K562 (cell line): ENCODE measurements around the gene TEAD3. TPM values are rescaled to one million over a fixed set of nuclear protein-coding genes. Genes with fewer than 3 reads are reported as not detected.

Experiments used
- ARID3B ChIP-seq: fragments of 250-450 bp; sonication (Bioruptor Pico); IDR thresholded peaks from 2 replicates; pipeline ENCODE4 v1.4.0; 2020; ENCODE audit warnings: borderline replicate concordance
- FOS ChIP-seq: IDR thresholded peaks from 3 replicates; pipeline ENCODE4 v1.6.1; 2011; ENCODE audit not compliant: insufficient read length; ENCODE audit errors: extremely low read depth
- GMEB1 ChIP-seq: fragments of 250-450 bp; sonication (Bioruptor Pico); IDR thresholded peaks from 2 replicates; pipeline ENCODE4 v1.4.0; 2020; ENCODE audit warnings: mild to moderate bottlenecking
- IRF1 ChIP-seq: sonication (generic); formaldehyde crosslinking; IDR thresholded peaks from 2 replicates; pipeline ENCODE4 v1.8.0; 2022; ENCODE audit warnings: missing genetic modification reagents, mild to moderate bottlenecking, borderline replicate concordance
- JUND ChIP-seq, 2 experiments: IDR thresholded peaks; 2 replicates in 1 of 2; 3 replicates in 1 of 2; pipeline ENCODE4 v1.6.1; 2011; ENCODE audit warnings: borderline replicate concordance in 2 of 2, low read depth in 2 of 2, low read length in 2 of 2, improper control_type of control experiment in 1 of 2, missing biosample characterization in 1 of 2, missing genetic modification characterization in 1 of 2, missing genetic modification reagents in 1 of 2
- MYC ChIP-seq, 2 experiments: fragments of 250-450 bp in 1 of 2; sonication (Bioruptor Pico) in 1 of 2; IDR thresholded peaks; 2 replicates each; pipeline versions ENCODE4 v1.5.1 to v1.6.1; 2012 to 2021; ENCODE audit warnings: low read depth in 2 of 2, borderline replicate concordance in 1 of 2, improper control_type of control experiment in 1 of 2, low read length in 1 of 2, mild to moderate bottlenecking in 1 of 2, moderate library complexity in 1 of 2
- NCOR1 ChIP-seq: fragments of 450-650 bp; IDR thresholded peaks from 2 replicates; pipeline ENCODE4 v1.6.1; 2016; ENCODE audit warnings: mild to moderate bottlenecking, moderate library complexity
- NFYB ChIP-seq: IDR thresholded peaks from 2 replicates; pipeline ENCODE4 v1.6.1; 2011; ENCODE audit warnings: mild to moderate bottlenecking, moderate library complexity; ENCODE audit not compliant: insufficient read length; ENCODE audit errors: extremely low read depth
- NR2C1 ChIP-seq, 2 experiments: fragments of 450-650 bp; IDR thresholded peaks; 2 replicates each; pipeline ENCODE4 v1.6.1; 2017; ENCODE audit warnings: mild to moderate bottlenecking in 2 of 2, antibody characterized with exemption in 1 of 2, inconsistent platforms in 1 of 2, missing compliant biosample characterization in 1 of 2, missing genetic modification characterization in 1 of 2
- PCBP1 ChIP-seq: fragments of 200-400 bp; formaldehyde crosslinking; IDR thresholded peaks from 2 replicates; pipeline ENCODE4 v1.6.1; 2018; ENCODE audit warnings: mild to moderate bottlenecking, low read depth, low read length; ENCODE audit not compliant: poor library complexity, severe bottlenecking
- POLR2A ChIP-seq: fragments of 450-650 bp; conservative IDR thresholded peaks from 2 replicates; pipeline ENCODE4 v1.6.1; 2016
- POLR2G ChIP-seq: fragments of 200-400 bp; formaldehyde crosslinking; IDR thresholded peaks from 2 replicates; pipeline ENCODE4 v1.6.1; 2017; ENCODE audit warnings: low read depth, mild to moderate bottlenecking, antibody characterized with exemption, low read length, moderate library complexity
- RUNX1 ChIP-seq: sonication (generic); IDR thresholded peaks from 2 replicates; pipeline ENCODE4 v1.6.1; 2016; ENCODE audit warnings: antibody characterized with exemption, low read depth
- TARDBP ChIP-seq: fragments of 450-650 bp; IDR thresholded peaks from 2 replicates; pipeline ENCODE4 v1.6.1; 2016
- TFAM ChIP-seq: fragments of 250-450 bp; sonication (Bioruptor Pico); conservative IDR thresholded peaks from 2 replicates; pipeline ENCODE4 v1.5.0; 2021; ENCODE audit warnings: mild to moderate bottlenecking, moderate library complexity
- XRCC4 ChIP-seq: IDR thresholded peaks from one replicate; pipeline ENCODE4 v1.6.1; 2011; ENCODE audit not compliant: insufficient read depth, insufficient read length; ENCODE audit errors: extremely low read depth
- ZNF124 ChIP-seq: sonication (generic); formaldehyde crosslinking; IDR thresholded peaks from 2 replicates; pipeline ENCODE4 v1.8.1; 2022; ENCODE audit warnings: missing genetic modification reagents
- ZNF511 ChIP-seq: sonication (generic); formaldehyde crosslinking; IDR thresholded peaks from 2 replicates; pipeline ENCODE4 v1.8.0; 2022; ENCODE audit warnings: mild to moderate bottlenecking, missing genetic modification reagents
- ZNF551 ChIP-seq: fragments of 250-450 bp; sonication (Bioruptor Pico); IDR thresholded peaks from 2 replicates; pipeline ENCODE4 v1.5.0; 2021; ENCODE audit warnings: mild to moderate bottlenecking, moderate library complexity
- ZNF584 ChIP-seq: fragments of 200-800 bp; sonication (Bioruptor generic); IDR thresholded peaks from 2 replicates; pipeline ENCODE4 v1.6.1; 2016; ENCODE audit warnings: low read depth, mild to moderate bottlenecking, missing genetic modification characterization, missing compliant biosample characterization
- ZNF778 ChIP-seq: fragments of 450-650 bp; formaldehyde crosslinking; IDR thresholded peaks from 2 replicates; pipeline ENCODE4 v1.4.0; 2020; ENCODE audit warnings: mild to moderate bottlenecking, moderate library complexity
- polyA plus RNA-seq, 8 experiments: library from polyadenylated mRNA; depleted of rRNA in 4 of 8; stranded (reverse) in 5 of 8; unstranded in 3 of 8; fragments of >200 nt; fragmentation: Nextera tagmentation in 2 of 8; fragmentation: Illumina TruSeq in 1 of 8; extraction: Ambion mirVana in 2 of 8; extraction: Trizol in 1 of 8; gene quantifications; 2 replicates each; pipeline versions ENCODE4 v1.2.1 to v1.2.3, GENCODE V29; 2011 to 2014; ENCODE audit warnings: inconsistent platforms in 1 of 8, missing spikeins in 1 of 8
- total RNA-seq, 7 experiments: library from RNA; depleted of rRNA in 6 of 7; stranded (reverse); fragments of >200 nt in 6 of 7; fragmentation: Illumina TruSeq in 2 of 7; extraction: Trizol in 2 of 7; gene quantifications; 2 replicates each; pipeline versions ENCODE4 v1.2.1 to v1.2.3, GENCODE V29; 2011 to 2021; ENCODE audit warnings: low replicate concordance in 1 of 7

TEAD3 gene
- total and polyA plus RNA-seq, 9 of the 15 experiments (the other 6 are each of a cell fraction or from before 2014, with no cell fraction given), result 0.63 to 13.2 (median 3.3) TPM

GRCh38 chr6:35497571-35498421 is 917 bp upstream of the TEAD3 start (continued):
- TF ChIP-seq ZNF584 (CRISPR knock-in tag) (peak; percentile 82), NCOR1 (0 out of 2 replicates have a peak, but pooled peaks have one; percentile 45), MYC (IDR thresholded peaks at IDR 0.05; ENCODE audit: low read depth, low read length) (no peak), MYC (CRISPR knock-in tag; IDR thresholded peaks at IDR 0.05; ENCODE audit: borderline replicate concordance, low read depth) (no peak; the same call in 1 of the 2 replicates), RUNX1 (no peak), NR2C1 (IDR thresholded peaks at IDR 0.05) (no peak), NR2C1 (tag; IDR thresholded peaks at IDR 0.05) (peak; percentile 47), ARID3B (CRISPR knock-in tag) (no peak), ZNF551 (no peak), NFYB (no peak), FOS (no peak), POLR2A (peak; percentile 84), TFAM (no peak), IRF1 (CRISPR knock-in tag) (0 out of 2 replicates have a peak, but pooled peaks have one; percentile 74), JUND (IDR thresholded peaks at IDR 0.05; ENCODE audit: borderline replicate concordance, low read depth, low read length) (no peak), JUND (tag; IDR thresholded peaks at IDR 0.05; ENCODE audit: borderline replicate concordance, low read depth, low read length) (no peak), XRCC4 (no peak), PCBP1 (peak; percentile 85), POLR2G (peak; percentile 89), ZNF511 (CRISPR knock-in tag) (peak; percentile 95; the same call in 1 of the 2 replicates), ZNF124 (CRISPR knock-in tag) (peak; percentile 68; the same call in 1 of the 2 replicates), ZNF778 (no peak), GMEB1 (CRISPR knock-in tag) (no peak), TARDBP (no peak; the same call in 1 of the 2 replicates)
